Transverse colon (tissue), 4 donors: Measurements from ENCODE around the gene ACTR1B. TPM values are rescaled to one million over a fixed set of nuclear protein-coding genes. Genes with fewer than 3 reads are reported as not detected.
A peak's percentile ranks its signal among the peaks of the same experiment; 100 is the strongest.

Experiments
- DNase-seq: peaks from one replicate; pipeline ENCODE4 v3.0.0-alpha.2; 2019
- H3K27ac ChIP-seq, 4 donors: fragments of 200-600 bp; sonication (generic); 2 replicates each; pipeline ENCODE4 v1.5.1; 2016 to 2018; ENCODE audit warnings: inconsistent platforms in 4 of 4
- H3K27me3 ChIP-seq: fragments of 200-600 bp; sonication (generic); 2 replicates; pipeline ENCODE4 v1.5.1; 2017; ENCODE audit warnings: inconsistent platforms
- H3K36me3 ChIP-seq, 4 donors: fragments of 200-600 bp; sonication (generic); 2 replicates each; pipeline ENCODE4 v1.5.1; 2017 to 2019; ENCODE audit warnings: inconsistent platforms in 4 of 4
- H3K4me1 ChIP-seq, 4 donors: fragments of 200-600 bp; sonication (generic); 2 replicates each; pipeline ENCODE4 v1.5.1; 2017 to 2020; ENCODE audit warnings: inconsistent platforms in 4 of 4
- H3K4me3 ChIP-seq, 4 donors: fragments of 200-600 bp; sonication (generic); 1 replicate in 1 of 4; 2 replicates in 3 of 4; pipeline versions ENCODE4 v1.5.1 to v1.6.1; 2017 to 2019; ENCODE audit warnings: inconsistent platforms in 4 of 4
- H3K9me3 ChIP-seq, 2 donors: fragments of 200-600 bp; sonication (generic); 2 replicates each; pipeline ENCODE4 v1.5.1; 2017 to 2019; ENCODE audit warnings: inconsistent platforms in 2 of 2
- CTCF ChIP-seq, 5 experiments: fragments of 200-600 bp in 3 of 5; fragments of 450-650 bp in 2 of 5; sonication (generic) in 3 of 5; IDR thresholded peaks; 1 replicate in 2 of 5; 2 replicates in 3 of 5; pipeline ENCODE4 v1.5.1; 2016 to 2017; ENCODE audit warnings: antibody characterized with exemption in 5 of 5, inconsistent platforms in 3 of 5, mild to moderate bottlenecking in 2 of 5, moderate library complexity in 1 of 5
- EP300 ChIP-seq: sonication (generic); formaldehyde crosslinking; IDR thresholded peaks from one replicate; pipeline ENCODE4 v1.6.1; 2017; ENCODE audit warnings: antibody characterized with exemption, low read depth
- POLR2A ChIP-seq: fragments of 450-650 bp; IDR thresholded peaks from one replicate; pipeline ENCODE4 v1.6.1; 2016; ENCODE audit warnings: antibody characterized with exemption, mild to moderate bottlenecking, moderate library complexity
- POLR2AphosphoS5 ChIP-seq, 3 donors: sonication (generic); formaldehyde crosslinking; IDR thresholded peaks; one replicate each; pipeline ENCODE4 v1.6.1; 2016; ENCODE audit warnings: antibody characterized with exemption in 3 of 3
- WGBS, 2 donors: methylation state at CpG; one replicate each; pipeline ENCODE4 v1.1.5; 2018; ENCODE audit warnings: low coverage in 1 of 2; 5-methylcytosine and 5-hydroxymethylcytosine counted together
- in situ Hi-C, 4 donors: fragments of 200-750 bp; cut with MboI; loops; one replicate each; pipeline versions ENCODE4 v1.15.0 to v1.15.1; 2017; ENCODE audit warnings: low sequenced_read_pairs in 3 of 4, low pct_ligation_motif_present in 1 of 4, low pct_unique_long_range_greater_than_20kb in 1 of 4
- intact Hi-C: fragments of 100-400 bp; cut with DNase I; formaldehyde crosslinking; loops from one replicate; pipeline ENCODE4 v1.15.1; 2023; ENCODE audit warnings: low total_unique reads
- total RNA-seq, 4 donors: library from RNA; depleted of rRNA; stranded (reverse); fragments of >200 nt; gene quantifications; one replicate each; pipeline ENCODE4 v1.1.0, GENCODE V29; 2016

The ACTR1B gene
- total RNA-seq, 4 donors from 2014 or later = 66.8 to 157 (median 119) TPM

GRCh38 chr2:97662895-97663625 is 784 bp downstream of the ACTR1B start:
- no peaks in the 10 kb centered on the region for H3K9me3 ChIP-seq
- TF ChIP-seq CTCF (IDR thresholded peaks at IDR 0.05) (no peak), POLR2AphosphoS5 (IDR thresholded peaks at IDR 0.05) (peak; percentile 33 to 61 (median 36)), POLR2A (peak; percentile 51), EP300 (no peak)
- peak; percentile 81 for DNase-seq
- peaks cover 0 to 5% (median 0%) of the 10 kb centered on the region in 4 donors for H3K36me3 ChIP-seq
- WGBS, 2 donors = 1% methylated on average over 23 of the region's 24 CpGs; no CpG with 5 or more reads in 1 of the 2 donors
- peak overlapping the region; percentile 71 to 82 (median 78) for H3K4me3 ChIP-seq
- H3K27me3 ChIP-seq = no peaks in the 10 kb centered on the region
- H3K4me1 ChIP-seq = peaks cover 11 to 33% (median 22%) of the 10 kb centered on the region in 4 donors
- intact Hi-C loops = no loop called here
- H3K27ac ChIP-seq = peak overlapping the region; percentile 90 to 100 (median 97)
- in situ Hi-C loops = loop anchor here in 1 of 4 donors (25.0 kb wide), 1 partner anchor 1601 kb away; no protein-coding TSS in a partner anchor

- WGBS, 2 donors = 29% methylated on average over 12 of the region's 12 CpGs; no CpG with 5 or more reads in 1 of the 2 donors
- intact Hi-C loops = no loop called here
These were observed 1.4 kb downstream of the ACTR1B start for GRCh38 chr2:97662386-97662894.

GRCh38 chr2:97661927-97662326 is 1.9 kb downstream of the ACTR1B start:
- intact Hi-C loops (no loop called here), in situ Hi-C loops (loop anchor here in 1 of 4 donors (25.0 kb wide), 1 partner anchor 1600 kb away; no protein-coding TSS in a partner anchor)
- peaks cover 0 to 15% (median 3%) of the 10 kb centered on the region in 4 donors for H3K36me3 ChIP-seq
- H3K9me3 ChIP-seq = no peaks in the 10 kb centered on the region
- WGBS, 2 donors = 83% methylated on average over 6 of the region's 6 CpGs; no CpG with 5 or more reads in 1 of the 2 donors
- peak overlapping the region in 1 of 4 donors; percentile 71 for H3K4me3 ChIP-seq
- no peak for DNase-seq
- H3K27ac ChIP-seq = peak overlapping the region in 3 of 4 donors; percentile 90 to 100 (median 95)
- no peak for TF ChIP-seq CTCF (IDR thresholded peaks at IDR 0.05)
- no peak for TF ChIP-seq POLR2AphosphoS5 (IDR thresholded peaks at IDR 0.05)
- TF ChIP-seq POLR2A = no peak
- no peaks in the 10 kb centered on the region for H3K27me3 ChIP-seq
- H3K4me1 ChIP-seq = peaks cover 11 to 33% (median 22%) of the 10 kb centered on the region in 4 donors

More at GRCh38 chr2:97662386-97662894, 1.4 kb downstream of the ACTR1B start:
- Histone ChIP-seq H3K9me3 (no peaks in the 10 kb centered on the region), H3K27me3 (no peaks in the 10 kb centered on the region), H3K27ac (peak overlapping the region; percentile 90 to 100 (median 97)), H3K36me3 (peaks cover 0 to 10% (median 1%) of the 10 kb centered on the region in 4 donors), H3K4me1 (peaks cover 11 to 33% (median 22%) of the 10 kb centered on the region in 4 donors), H3K4me3 (peak overlapping the region in 3 of 4 donors; percentile 71 to 81 (median 75))
- in situ Hi-C loops = loop anchor here in 1 of 4 donors (25.0 kb wide), 1 partner anchor 1600 kb away; no protein-coding TSS in a partner anchor
- TF ChIP-seq CTCF (IDR thresholded peaks at IDR 0.05) (no peak), EP300 (no peak), POLR2AphosphoS5 (IDR thresholded peaks at IDR 0.05) (no peak), POLR2A (no peak)
- DNase-seq = no peak

DNA sequence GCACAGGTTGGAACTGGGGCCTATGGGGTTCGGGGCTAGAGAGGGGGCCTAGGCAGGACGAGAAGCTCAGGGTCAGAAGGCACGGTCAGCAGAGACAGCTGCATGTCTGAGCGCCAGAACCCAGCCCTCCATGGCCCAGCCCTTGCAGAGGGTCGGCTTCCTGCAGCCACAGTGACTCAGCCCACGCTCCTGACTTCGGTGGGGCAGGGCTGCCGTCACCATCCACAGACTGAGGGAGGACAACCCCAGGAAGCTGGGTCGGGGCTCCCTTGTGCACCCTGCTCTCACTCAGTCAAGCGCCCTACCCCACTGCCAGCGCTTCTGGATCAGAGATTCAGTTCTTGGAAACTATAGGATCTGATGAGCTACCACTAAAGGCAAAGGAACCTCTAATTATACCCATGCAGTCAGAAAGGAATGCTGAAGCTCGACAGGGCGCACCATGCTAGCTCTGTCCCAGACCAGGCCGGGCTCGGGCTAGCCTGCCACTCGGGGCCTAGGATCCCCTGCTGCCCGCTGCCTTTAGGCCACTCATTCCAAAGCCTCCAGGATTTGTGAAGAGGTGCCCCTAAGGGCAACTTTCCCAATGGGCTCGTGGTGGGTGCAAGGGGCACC is 3.0 kb downstream of the ACTR1B start:
- intact Hi-C loops = no loop called here
- in situ Hi-C loops = loop anchor here in 1 of 4 donors (25.0 kb wide), 1 partner anchor 1599 kb away; no protein-coding TSS in a partner anchor
- WGBS, 2 donors = 91% methylated on average over 18 of the region's 18 CpGs; no CpG with 5 or more reads in 1 of the 2 donors
- TF ChIP-seq CTCF (IDR thresholded peaks at IDR 0.05) = no peak
- no peak for TF ChIP-seq EP300
- TF ChIP-seq POLR2A = no peak
- TF ChIP-seq POLR2AphosphoS5 (IDR thresholded peaks at IDR 0.05) = no peak
- peaks cover 11 to 33% (median 22%) of the 10 kb centered on the region in 4 donors for H3K4me1 ChIP-seq
- no peak for DNase-seq
- no peak overlapping the region for H3K4me3 ChIP-seq
- no peak overlapping the region for H3K27ac ChIP-seq
- no peaks in the 10 kb centered on the region for H3K9me3 ChIP-seq
- no peaks in the 10 kb centered on the region for H3K27me3 ChIP-seq
- peaks cover 0 to 17% (median 3%) of the 10 kb centered on the region in 4 donors for H3K36me3 ChIP-seq
